ENCODE data around the gene FTO.

DNA sequence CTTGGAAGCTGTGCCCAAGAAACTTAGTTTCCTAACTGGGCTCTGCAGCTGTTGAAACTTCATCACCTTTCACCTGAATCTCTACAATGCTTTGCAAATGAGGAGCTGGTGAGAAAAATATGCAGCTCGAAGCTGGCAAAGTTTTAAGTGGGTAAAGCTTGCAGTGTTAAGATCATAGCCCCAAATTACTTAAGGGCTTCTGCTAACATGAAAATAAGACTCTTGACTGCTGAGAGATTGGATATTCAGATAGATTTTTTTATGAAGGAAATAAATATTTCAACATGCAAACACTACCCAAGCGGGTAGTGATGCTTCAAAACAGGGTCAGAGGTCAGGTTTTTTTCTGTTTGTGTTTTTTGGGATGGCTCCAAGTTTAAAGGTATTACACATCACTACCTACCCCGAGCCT lies 278.7 kb downstream of the FTO start:
- TF ChIP-seq, protein P1, sequence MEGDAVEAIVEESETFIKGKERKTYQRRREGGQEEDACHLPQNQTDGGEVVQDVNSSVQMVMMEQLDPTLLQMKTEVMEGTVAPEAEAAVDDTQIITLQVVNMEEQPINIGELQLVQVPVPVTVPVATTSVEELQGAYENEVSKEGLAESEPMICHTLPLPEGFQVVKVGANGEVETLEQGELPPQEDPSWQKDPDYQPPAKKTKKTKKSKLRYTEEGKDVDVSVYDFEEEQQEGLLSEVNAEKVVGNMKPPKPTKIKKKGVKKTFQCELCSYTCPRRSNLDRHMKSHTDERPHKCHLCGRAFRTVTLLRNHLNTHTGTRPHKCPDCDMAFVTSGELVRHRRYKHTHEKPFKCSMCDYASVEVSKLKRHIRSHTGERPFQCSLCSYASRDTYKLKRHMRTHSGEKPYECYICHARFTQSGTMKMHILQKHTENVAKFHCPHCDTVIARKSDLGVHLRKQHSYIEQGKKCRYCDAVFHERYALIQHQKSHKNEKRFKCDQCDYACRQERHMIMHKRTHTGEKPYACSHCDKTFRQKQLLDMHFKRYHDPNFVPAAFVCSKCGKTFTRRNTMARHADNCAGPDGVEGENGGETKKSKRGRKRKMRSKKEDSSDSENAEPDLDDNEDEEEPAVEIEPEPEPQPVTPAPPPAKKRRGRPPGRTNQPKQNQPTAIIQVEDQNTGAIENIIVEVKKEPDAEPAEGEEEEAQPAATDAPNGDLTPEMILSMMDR (IDR thresholded peaks at IDR 0.05; ENCODE audit: poor library complexity): no peak
- TF ChIP-seq EZH2 (IDR thresholded peaks at IDR 0.05; ENCODE audit: borderline replicate concordance) (no peak), EZH2phosphoT487 (IDR thresholded peaks at IDR 0.05; ENCODE audit: low read depth, severe bottlenecking, unreplicated experiment) (no peak)

All from hepatocyte (in vitro differentiated cells).